Astrocyte (in vitro differentiated cells and primary cell): ENCODE results near the gene CDH10. TPM values are rescaled to one million over a fixed set of nuclear protein-coding genes. Genes with fewer than 3 reads are reported as not detected.

Experiments
- DNase-seq: peaks from one replicate; pipeline ENCODE4 v3.0.0-alpha.2; 2010; ENCODE audit warnings: low read depth
- FAIRE-seq: peaks from 2 replicates; lab custom pipeline; 2011; peaks lifted over from hg19 to GRCh38; lab: Jason Lieb, UNC
- H2AFZ ChIP-seq: 2 replicates; pipeline ENCODE4 v1.6.0; 2012; ENCODE audit warnings: low read depth, low read length, inconsistent platforms
- H3K27ac ChIP-seq: 2 replicates; pipeline ENCODE4 v1.5.1; 2011; ENCODE audit warnings: low read depth, low read length, inconsistent platforms
- H3K27me3 ChIP-seq: 2 replicates; pipeline ENCODE4 v1.6.0; 2011; ENCODE audit warnings: low read length, inconsistent platforms; ENCODE audit not compliant: insufficient read depth
- H3K36me3 ChIP-seq: 2 replicates; pipeline ENCODE4 v1.5.1; 2011; ENCODE audit warnings: low read length, inconsistent platforms; ENCODE audit not compliant: insufficient read depth
- H3K4me1 ChIP-seq: 2 replicates; pipeline ENCODE4 v1.5.1; 2011; ENCODE audit warnings: low read length, inconsistent platforms; ENCODE audit not compliant: insufficient read depth
- H3K4me2 ChIP-seq: 2 replicates; pipeline ENCODE4 v1.6.0; 2012; ENCODE audit warnings: low read length, inconsistent platforms
- H3K4me3 ChIP-seq: 2 replicates; pipeline ENCODE4 v1.5.1; 2011; ENCODE audit warnings: low read depth, mild to moderate bottlenecking, low read length, inconsistent platforms; ENCODE audit not compliant: insufficient read depth
- H3K79me2 ChIP-seq: 2 replicates; pipeline ENCODE4 v1.6.0; 2012; ENCODE audit warnings: mild to moderate bottlenecking, low read length, inconsistent platforms; ENCODE audit not compliant: insufficient read depth
- H3K9ac ChIP-seq: 2 replicates; pipeline ENCODE4 v1.6.0; 2012; ENCODE audit warnings: mild to moderate bottlenecking, low read length, inconsistent platforms
- H3K9me3 ChIP-seq: 2 replicates; pipeline ENCODE4 v1.5.1; 2012; ENCODE audit warnings: low read depth, mild to moderate bottlenecking, low read length, inconsistent platforms; ENCODE audit not compliant: insufficient read depth
- H4K20me1 ChIP-seq: 2 replicates; pipeline ENCODE4 v1.6.0; 2012; ENCODE audit warnings: low read length, inconsistent platforms; ENCODE audit not compliant: insufficient read depth
- H3K27ac Mint-ChIP-seq: one replicate; pipeline ENCODE4 v1.8.0; 2021; ENCODE audit warnings: mild to moderate bottlenecking, mixed read lengths; ENCODE audit not compliant: unreplicated experiment
- H3K27me3 Mint-ChIP-seq: one replicate; pipeline ENCODE4 v1.8.0; 2021; ENCODE audit warnings: low read depth, mixed read lengths; ENCODE audit not compliant: unreplicated experiment
- H3K36me3 Mint-ChIP-seq: one replicate; pipeline ENCODE4 v1.8.0; 2021; ENCODE audit warnings: low read depth, mixed read lengths; ENCODE audit not compliant: unreplicated experiment
- H3K4me1 Mint-ChIP-seq: one replicate; pipeline ENCODE4 v1.8.0; 2021; ENCODE audit warnings: low read depth, mixed read lengths; ENCODE audit not compliant: unreplicated experiment
- H3K4me3 Mint-ChIP-seq: one replicate; pipeline ENCODE4 v1.8.0; 2021; ENCODE audit warnings: mild to moderate bottlenecking, moderate library complexity, mixed read lengths; ENCODE audit not compliant: unreplicated experiment
- H3K9me3 Mint-ChIP-seq: one replicate; pipeline ENCODE4 v1.8.0; 2021; ENCODE audit warnings: mild to moderate bottlenecking, mixed read lengths; ENCODE audit not compliant: unreplicated experiment
- EZH2 ChIP-seq: IDR thresholded peaks from 2 replicates; pipeline ENCODE4 v1.6.1; 2012; ENCODE audit warnings: mild to moderate bottlenecking, low read length, inconsistent platforms; ENCODE audit not compliant: insufficient read depth
- total RNA-seq: library from RNA; stranded (reverse); gene quantifications from 2 replicates; pipeline ENCODE4 v1.2.1, GENCODE V29; 2021
- TF ChIP-seq, protein P1 (sequence below): IDR thresholded peaks from 2 replicates; pipeline ENCODE4 v1.5.1; 2011; ENCODE audit warnings: low read depth, mild to moderate bottlenecking, inconsistent platforms, low read length, moderate library complexity; ENCODE audit not compliant: insufficient read depth

The CDH10 gene
- total RNA-seq, 1 donor from 2014 or later, result 6.9 TPM

DNA sequence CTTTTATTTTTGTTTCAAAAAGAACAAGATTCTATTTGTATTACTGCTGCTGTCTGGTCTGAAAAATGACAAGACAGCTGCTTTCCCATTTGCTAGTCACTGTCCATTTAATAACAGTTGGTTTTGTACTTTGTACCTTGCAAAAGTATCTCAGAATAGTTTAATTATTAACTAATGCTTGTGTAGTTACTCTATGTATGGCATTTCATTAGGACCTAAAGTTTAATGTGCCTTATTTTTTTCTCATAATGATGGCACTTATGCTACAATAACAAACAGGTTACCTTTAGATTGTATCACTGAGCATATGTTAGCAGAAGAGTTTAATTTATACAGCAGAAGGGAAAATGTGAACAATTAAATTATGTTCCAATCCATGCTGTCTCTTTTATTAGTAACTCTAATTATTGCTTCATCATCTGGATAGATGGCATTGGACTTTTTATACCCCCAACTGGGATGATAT is 134.2 kb downstream of the CDH10 start:
- no peaks in the 10 kb centered on the region for H3K9me3 Mint-ChIP-seq
- H3K9ac ChIP-seq, result no peak overlapping the region
- H3K9me3 ChIP-seq, result no peaks in the 10 kb centered on the region
- no peaks in the 10 kb centered on the region for H4K20me1 ChIP-seq
- no peaks in the 10 kb centered on the region for H3K79me2 ChIP-seq
- no peak overlapping the region for H3K4me2 ChIP-seq
- H3K27me3 Mint-ChIP-seq, result no peaks in the 10 kb centered on the region
- no peaks in the 10 kb centered on the region for H3K27me3 ChIP-seq
- no peak overlapping the region for H3K27ac Mint-ChIP-seq
- no peak overlapping the region for H2AFZ ChIP-seq
- no peaks in the 10 kb centered on the region for H3K36me3 ChIP-seq
- no peaks in the 10 kb centered on the region for H3K36me3 Mint-ChIP-seq
- no peak overlapping the region for H3K4me3 Mint-ChIP-seq
- H3K4me1 ChIP-seq, result no peaks in the 10 kb centered on the region
- DNase-seq (no peak), FAIRE-seq (no peak)
- H3K27ac ChIP-seq, result no peak overlapping the region
- H3K4me1 Mint-ChIP-seq, result no peaks in the 10 kb centered on the region
- no peak overlapping the region for H3K4me3 ChIP-seq
- TF ChIP-seq, protein P1, sequence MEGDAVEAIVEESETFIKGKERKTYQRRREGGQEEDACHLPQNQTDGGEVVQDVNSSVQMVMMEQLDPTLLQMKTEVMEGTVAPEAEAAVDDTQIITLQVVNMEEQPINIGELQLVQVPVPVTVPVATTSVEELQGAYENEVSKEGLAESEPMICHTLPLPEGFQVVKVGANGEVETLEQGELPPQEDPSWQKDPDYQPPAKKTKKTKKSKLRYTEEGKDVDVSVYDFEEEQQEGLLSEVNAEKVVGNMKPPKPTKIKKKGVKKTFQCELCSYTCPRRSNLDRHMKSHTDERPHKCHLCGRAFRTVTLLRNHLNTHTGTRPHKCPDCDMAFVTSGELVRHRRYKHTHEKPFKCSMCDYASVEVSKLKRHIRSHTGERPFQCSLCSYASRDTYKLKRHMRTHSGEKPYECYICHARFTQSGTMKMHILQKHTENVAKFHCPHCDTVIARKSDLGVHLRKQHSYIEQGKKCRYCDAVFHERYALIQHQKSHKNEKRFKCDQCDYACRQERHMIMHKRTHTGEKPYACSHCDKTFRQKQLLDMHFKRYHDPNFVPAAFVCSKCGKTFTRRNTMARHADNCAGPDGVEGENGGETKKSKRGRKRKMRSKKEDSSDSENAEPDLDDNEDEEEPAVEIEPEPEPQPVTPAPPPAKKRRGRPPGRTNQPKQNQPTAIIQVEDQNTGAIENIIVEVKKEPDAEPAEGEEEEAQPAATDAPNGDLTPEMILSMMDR, result no peak
- no peak for TF ChIP-seq EZH2

DNA sequence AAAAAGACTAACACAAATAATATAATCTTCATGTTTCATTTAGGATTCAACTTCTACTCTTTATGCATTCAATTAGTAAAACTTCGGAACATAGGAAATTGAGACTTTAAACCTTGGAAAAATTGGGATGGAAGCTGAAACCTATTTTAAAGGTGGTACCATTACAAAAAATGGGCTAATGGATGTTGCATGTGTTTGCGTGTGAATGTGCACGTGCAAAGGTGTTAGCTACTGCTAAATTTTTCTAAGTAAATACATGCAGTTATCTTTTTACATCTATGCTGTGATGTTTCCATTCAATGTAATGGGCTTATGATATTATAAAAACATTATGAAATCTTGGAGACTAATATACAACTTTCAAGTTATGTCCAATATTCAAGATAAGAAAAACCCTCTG is 134.8 kb downstream of the CDH10 start:
- no peak for FAIRE-seq
- Histone ChIP-seq H3K9me3 (no peaks in the 10 kb centered on the region), H3K9ac (no peak overlapping the region), H2AFZ (no peak overlapping the region), H3K36me3 (no peaks in the 10 kb centered on the region), H3K4me3 (no peak overlapping the region), H3K27me3 (no peaks in the 10 kb centered on the region), H3K79me2 (no peaks in the 10 kb centered on the region), H3K4me2 (no peak overlapping the region), H3K27ac (no peak overlapping the region), H3K4me1 (no peaks in the 10 kb centered on the region), H4K20me1 (no peaks in the 10 kb centered on the region)
- Mint-ChIP-seq H3K27me3 (no peaks in the 10 kb centered on the region), H3K27ac (no peak overlapping the region), H3K4me3 (no peak overlapping the region), H3K9me3 (no peaks in the 10 kb centered on the region), H3K4me1 (no peaks in the 10 kb centered on the region), H3K36me3 (no peaks in the 10 kb centered on the region)
- TF ChIP-seq EZH2, result no peak
- TF ChIP-seq, protein P1, result no peak
- DNase-seq, result no peak

DNA sequence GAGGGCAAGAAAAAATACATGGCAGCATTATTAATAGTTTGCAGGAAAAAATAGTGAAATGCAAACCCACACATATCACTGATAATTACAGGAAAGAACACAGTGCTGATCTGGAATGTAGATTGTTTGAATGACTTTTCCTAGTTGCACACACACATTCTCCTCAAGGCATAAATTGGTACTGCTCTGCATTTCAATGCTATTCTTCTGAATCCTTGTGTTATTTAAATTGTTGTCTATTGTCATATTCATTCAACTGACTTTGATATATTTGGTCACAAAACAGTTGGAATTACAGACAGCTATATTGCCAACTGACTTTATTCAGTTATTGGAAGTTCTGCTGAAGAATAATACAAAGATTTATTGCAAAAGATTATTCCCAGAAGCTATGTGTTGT is 139.5 kb downstream of the CDH10 start:
- H3K4me3 Mint-ChIP-seq, result no peak overlapping the region
- no peaks in the 10 kb centered on the region for H3K36me3 Mint-ChIP-seq
- TF ChIP-seq, protein P1, result no peak
- no peak for TF ChIP-seq EZH2
- Histone ChIP-seq H3K36me3 (no peaks in the 10 kb centered on the region), H3K4me1 (no peaks in the 10 kb centered on the region), H3K79me2 (no peaks in the 10 kb centered on the region), H3K27ac (no peak overlapping the region), H3K4me2 (no peak overlapping the region), H2AFZ (no peak overlapping the region), H3K27me3 (no peaks in the 10 kb centered on the region), H4K20me1 (no peaks in the 10 kb centered on the region), H3K9ac (no peak overlapping the region), H3K4me3 (no peak overlapping the region), H3K9me3 (no peaks in the 10 kb centered on the region)
- FAIRE-seq, result no peak
- H3K27ac Mint-ChIP-seq, result no peak overlapping the region
- H3K9me3 Mint-ChIP-seq, result no peaks in the 10 kb centered on the region
- H3K4me1 Mint-ChIP-seq, result no peaks in the 10 kb centered on the region
- no peak for DNase-seq
- H3K27me3 Mint-ChIP-seq, result no peaks in the 10 kb centered on the region
